Adrenal gland (tissue), 12 donors: ENCODE results near the gene GANC. TPM values are rescaled to one million over a fixed set of nuclear protein-coding genes. Genes with fewer than 3 reads are reported as not detected.

Experiments
- DNase-seq, 7 donors: peaks; one replicate each; pipeline ENCODE4 v3.0.0-alpha.2; 2019 to 2020
- H3K27ac ChIP-seq, 5 donors: fragments of 200-600 bp; sonication (generic) in 4 of 5; 1 replicate in 3 of 5; 2 replicates in 2 of 5; pipeline versions ENCODE4 v1.5.1 to v1.8.0; 2016 to 2020; ENCODE audit warnings: mild to moderate bottlenecking in 1 of 5
- H3K27me3 ChIP-seq: fragments of 200-600 bp; 2 replicates; pipeline ENCODE4 v1.8.0; 2021
- H3K36me3 ChIP-seq, 2 donors: fragments of 200-600 bp; replicated peaks in 1 of 2; 1 replicate in 1 of 2; 2 replicates in 1 of 2; pipeline versions ENCODE4 v1.5.1 to v1.8.0; 2018 to 2022
- H3K4me1 ChIP-seq, 2 donors: fragments of 200-600 bp; replicated peaks in 1 of 2; 1 replicate in 1 of 2; 2 replicates in 1 of 2; pipeline versions ENCODE4 v1.5.1 to v1.8.0; 2018 to 2021
- H3K4me3 ChIP-seq, 4 donors: fragments of 200-600 bp; sonication (generic) in 3 of 4; one replicate each; pipeline ENCODE4 v1.5.1; 2016 to 2018
- H3K9me3 ChIP-seq, 3 donors: fragments of 200-600 bp; sonication (generic) in 1 of 3; replicated peaks in 1 of 3; 1 replicate in 2 of 3; 2 replicates in 1 of 3; pipeline versions ENCODE4 v1.5.1 to v1.8.0; 2016 to 2021
- POLR2A ChIP-seq, 2 donors: fragments of 450-650 bp; IDR thresholded peaks; one replicate each; pipeline ENCODE4 v1.6.1; 2017; ENCODE audit warnings: antibody characterized with exemption in 2 of 2, mild to moderate bottlenecking in 2 of 2, moderate library complexity in 1 of 2
- WGBS, 4 donors: extraction: QIAGEN DNeasy Blood & Tissue Kit in 2 of 4; methylation state at CpG; one replicate each; pipeline versions ENCODE4 v1.1.5 to v1.1.7; 2013 to 2017; 5-methylcytosine and 5-hydroxymethylcytosine counted together
- intact Hi-C, 2 donors: fragments of 100-400 bp; cut with DNase I; formaldehyde crosslinking; loops; one replicate each; pipeline versions ENCODE4 v1.14.1 to v1.15.0; 2022 to 2023
- polyA plus RNA-seq, 3 donors: library from polyadenylated mRNA; stranded (reverse); fragments of 200-250 nt in 2 of 3; fragments of 350-450 nt in 1 of 3; fragmentation: Illumina TruSeq in 1 of 3; extraction: RNeasy Lipid Tissue Mini Kit (QIAGEN cat#74804) in 1 of 3; gene quantifications; one replicate each; pipeline ENCODE4 v1.2.3, GENCODE V29; 2013 to 2014
- total RNA-seq, 9 donors: library from RNA; depleted of rRNA in 4 of 9; stranded (reverse); fragments of >200 nt in 4 of 9; fragments of 120-200 nt in 1 of 9; fragmentation: NEBNext Ultra II Directional in 1 of 9; extraction: Animal tissue kit (Norgen Biotek cat#: 25700) in 1 of 9; gene quantifications; one replicate each; pipeline versions ENCODE4 v1.1.0 to v1.2.4, GENCODE V29; 2013 to 2023
- TF ChIP-seq, protein P1 (sequence below), 6 experiments: fragments of 450-650 bp in 4 of 6; fragments of 200-600 bp in 2 of 6; sonication (generic) in 1 of 6; IDR thresholded peaks; 1 replicate in 5 of 6; 2 replicates in 1 of 6; pipeline versions ENCODE4 v1.5.1 to v1.8.0; 2016 to 2021; ENCODE audit warnings: antibody characterized with exemption in 6 of 6, mild to moderate bottlenecking in 2 of 6, moderate library complexity in 1 of 6
- donor health status: healthy with polysubstance abuse.
- donor health status: Bipolar disorder and iron deficiency.
- donor health status: DM: yes; HTN: yes; CAD: no.
- donor health status: DM: no; HTN: no; CAD: no.
- donor health status: DM: no; HTN: no; CAD: no.
- donor health status: DM: yes; HTN: yes; CAD: no.

GANC gene
- total and polyA plus RNA-seq, 12 donors = 8.5 to 37.2 (median 18.5) TPM

GRCh38 chr15:42283671-42284070 lies 10.7 kb downstream of the GANC start:
- Histone ChIP-seq H3K4me3 (no peak overlapping the region), H3K9me3 (no peaks in the 10 kb centered on the region), H3K27me3 (no peaks in the 10 kb centered on the region), H3K4me1 (no peaks in the 10 kb centered on the region), H3K36me3 (peaks cover 0 to 32% of the 10 kb centered on the region in 2 donors), H3K27ac (no peak overlapping the region)
- no peak for DNase-seq
- TF ChIP-seq, protein P1, sequence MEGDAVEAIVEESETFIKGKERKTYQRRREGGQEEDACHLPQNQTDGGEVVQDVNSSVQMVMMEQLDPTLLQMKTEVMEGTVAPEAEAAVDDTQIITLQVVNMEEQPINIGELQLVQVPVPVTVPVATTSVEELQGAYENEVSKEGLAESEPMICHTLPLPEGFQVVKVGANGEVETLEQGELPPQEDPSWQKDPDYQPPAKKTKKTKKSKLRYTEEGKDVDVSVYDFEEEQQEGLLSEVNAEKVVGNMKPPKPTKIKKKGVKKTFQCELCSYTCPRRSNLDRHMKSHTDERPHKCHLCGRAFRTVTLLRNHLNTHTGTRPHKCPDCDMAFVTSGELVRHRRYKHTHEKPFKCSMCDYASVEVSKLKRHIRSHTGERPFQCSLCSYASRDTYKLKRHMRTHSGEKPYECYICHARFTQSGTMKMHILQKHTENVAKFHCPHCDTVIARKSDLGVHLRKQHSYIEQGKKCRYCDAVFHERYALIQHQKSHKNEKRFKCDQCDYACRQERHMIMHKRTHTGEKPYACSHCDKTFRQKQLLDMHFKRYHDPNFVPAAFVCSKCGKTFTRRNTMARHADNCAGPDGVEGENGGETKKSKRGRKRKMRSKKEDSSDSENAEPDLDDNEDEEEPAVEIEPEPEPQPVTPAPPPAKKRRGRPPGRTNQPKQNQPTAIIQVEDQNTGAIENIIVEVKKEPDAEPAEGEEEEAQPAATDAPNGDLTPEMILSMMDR (IDR thresholded peaks at IDR 0.05) = no peak
- TF ChIP-seq POLR2A (IDR thresholded peaks at IDR 0.05) = no peak
- 82 to 97% (median 90%) methylated on average over 3 of the region's 3 CpGs for WGBS, 4 donors
- intact Hi-C loops = no loop called here

GRCh38 chr15:42284551-42284950 lies 11.6 kb downstream of the GANC start:
- intact Hi-C loops = no loop called here
- H3K36me3 ChIP-seq = peaks cover 0 to 27% of the 10 kb centered on the region in 2 donors
- no peak for TF ChIP-seq POLR2A (IDR thresholded peaks at IDR 0.05)
- TF ChIP-seq, protein P1 (IDR thresholded peaks at IDR 0.05) = no peak
- no peak for DNase-seq
- H3K9me3 ChIP-seq = no peaks in the 10 kb centered on the region
- H3K4me1 ChIP-seq = no peaks in the 10 kb centered on the region
- H3K27ac ChIP-seq = no peak overlapping the region
- no peak overlapping the region for H3K4me3 ChIP-seq
- no peaks in the 10 kb centered on the region for H3K27me3 ChIP-seq

GRCh38 chr15:42285034-42285433 lies 12.0 kb downstream of the GANC start:
- Histone ChIP-seq H3K4me1 (no peaks in the 10 kb centered on the region), H3K27me3 (no peaks in the 10 kb centered on the region), H3K36me3 (peaks cover 0 to 27% of the 10 kb centered on the region in 2 donors), H3K27ac (no peak overlapping the region), H3K4me3 (no peak overlapping the region), H3K9me3 (no peaks in the 10 kb centered on the region)
- DNase-seq = no peak
- no peak for TF ChIP-seq POLR2A (IDR thresholded peaks at IDR 0.05)
- TF ChIP-seq, protein P1 (IDR thresholded peaks at IDR 0.05) = no peak
- 74 to 100% (median 88%) methylated on average over 1 of the region's 1 CpG for WGBS, 4 donors
- intact Hi-C loops = no loop called here

GRCh38 chr15:42286445-42287029 lies 13.5 kb downstream of the GANC start:
- no peaks in the 10 kb centered on the region for H3K27me3 ChIP-seq
- DNase-seq = no peak
- H3K9me3 ChIP-seq = no peaks in the 10 kb centered on the region
- H3K36me3 ChIP-seq = peaks cover 0 to 20% of the 10 kb centered on the region in 2 donors
- no peak overlapping the region for H3K27ac ChIP-seq
- H3K4me1 ChIP-seq = no peaks in the 10 kb centered on the region
- WGBS, 4 donors = 91 to 94% (median 93%) methylated on average over 4 of the region's 4 CpGs
- no peak overlapping the region for H3K4me3 ChIP-seq
- no peak for TF ChIP-seq POLR2A (IDR thresholded peaks at IDR 0.05)
- TF ChIP-seq, protein P1 (IDR thresholded peaks at IDR 0.05) = no peak
- intact Hi-C loops = no loop called here
